Testis (tissue), 3 donors: ENCODE results near the gene NPAS3. TPM values are rescaled to one million over a fixed set of nuclear protein-coding genes. Genes with fewer than 3 reads are reported as not detected.

Experiments used
- DNase-seq: peaks from one replicate; pipeline ENCODE4 v3.0.0-alpha.2; 2019
- H3K27ac ChIP-seq, 2 donors: fragments of 200-600 bp; sonication (generic); one replicate each; pipeline ENCODE4 v1.5.1; 2019
- H3K27me3 ChIP-seq: fragments of 200-600 bp; sonication (generic); one replicate; pipeline ENCODE4 v1.5.1; 2019
- H3K36me3 ChIP-seq: fragments of 200-600 bp; sonication (generic); one replicate; pipeline ENCODE4 v1.5.1; 2017; ENCODE audit warnings: low read depth; ENCODE audit errors: missing control alignments
- H3K4me1 ChIP-seq: fragments of 200-600 bp; sonication (generic); one replicate; pipeline ENCODE4 v1.5.1; 2019
- H3K4me3 ChIP-seq, 2 donors: fragments of 200-600 bp; sonication (generic); one replicate each; pipeline ENCODE4 v1.5.1; 2017 to 2019
- H3K9me3 ChIP-seq: fragments of 200-600 bp; sonication (generic); one replicate; pipeline ENCODE4 v1.5.1; 2017
- CTCF ChIP-seq, 3 experiments: fragments of 450-650 bp in 2 of 3; fragments of 200-600 bp in 1 of 3; sonication (generic) in 1 of 3; IDR thresholded peaks; one replicate each; pipeline ENCODE4 v1.5.1; 2016 to 2019; ENCODE audit warnings: antibody characterized with exemption in 3 of 3, mild to moderate bottlenecking in 2 of 3, moderate library complexity in 1 of 3
- POLR2A ChIP-seq: fragments of 450-650 bp; IDR thresholded peaks from one replicate; pipeline ENCODE4 v1.6.1; 2017; ENCODE audit warnings: antibody characterized with exemption, mild to moderate bottlenecking, moderate library complexity
- WGBS, 2 donors: methylation state at CpG; one replicate each; pipeline ENCODE4 v1.1.5; 2018; 5-methylcytosine and 5-hydroxymethylcytosine counted together
- intact Hi-C: fragments of 100-400 bp; cut with DNase I; formaldehyde crosslinking; loops from one replicate; pipeline ENCODE4 v1.15.1; 2023; ENCODE audit warnings: low total_unique reads
- polyA plus RNA-seq: library from polyadenylated mRNA; stranded (reverse); fragments of 350-450 nt; fragmentation: Illumina TruSeq; extraction: RNeasy Lipid Tissue Mini Kit (QIAGEN cat#74804); gene quantifications from one replicate; pipeline ENCODE4 v1.2.3, GENCODE V29; 2014; ENCODE audit warnings: low read depth, low replicate concordance; ENCODE audit not compliant: insufficient read depth
- total RNA-seq, 2 donors: library from RNA; depleted of rRNA; stranded (reverse); fragments of >200 nt; gene quantifications; one replicate each; pipeline ENCODE4 v1.2.3, GENCODE V29; 2016

The NPAS3 gene
- total and polyA plus RNA-seq, 3 donors from 2014 or later = 1.1 to 3.7 (median 1.8) TPM

GRCh38 chr14:33781236-33781635, 842.6 kb downstream of the NPAS3 start:
- Histone ChIP-seq H3K9me3 (no peaks in the 10 kb centered on the region), H3K4me1 (no peaks in the 10 kb centered on the region), H3K27me3 (no peaks in the 10 kb centered on the region), H3K27ac (no peak overlapping the region), H3K36me3 (no peaks in the 10 kb centered on the region), H3K4me3 (no peak overlapping the region)
- no peak for DNase-seq
- 87 to 94% methylated on average over 2 of the region's 2 CpGs for WGBS, 2 donors
- intact Hi-C loops = no loop called here
- TF ChIP-seq CTCF (IDR thresholded peaks at IDR 0.05) (no peak), POLR2A (no peak)

DNA sequence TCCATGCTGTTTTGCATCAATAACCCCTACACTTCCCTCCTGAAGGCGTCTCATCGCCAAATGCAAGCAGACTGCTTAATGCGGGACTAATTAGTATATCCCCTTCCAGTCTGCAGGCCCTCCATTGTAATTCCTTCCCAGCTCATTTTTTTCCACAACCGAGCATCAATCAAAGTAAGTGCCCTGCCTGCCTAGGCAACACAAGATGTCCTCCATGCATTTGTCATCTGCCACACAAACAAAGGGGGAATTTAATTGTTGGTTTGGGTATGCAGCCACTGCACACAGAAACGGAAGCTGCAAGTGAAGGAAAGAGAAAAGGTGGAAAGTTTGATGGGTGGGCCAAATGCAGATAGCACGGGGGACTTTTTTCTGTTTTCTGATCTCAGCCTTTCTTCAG, 844.2 kb downstream of the NPAS3 start:
- H3K9me3 ChIP-seq = no peaks in the 10 kb centered on the region
- H3K4me1 ChIP-seq = no peaks in the 10 kb centered on the region
- intact Hi-C loops = no loop called here
- WGBS, 2 donors = 66 to 75% methylated on average over 6 of the region's 6 CpGs
- H3K4me3 ChIP-seq = no peak overlapping the region
- H3K27me3 ChIP-seq = no peaks in the 10 kb centered on the region
- TF ChIP-seq POLR2A = no peak
- no peak for TF ChIP-seq CTCF (IDR thresholded peaks at IDR 0.05)
- no peak for DNase-seq
- no peak overlapping the region for H3K27ac ChIP-seq
- no peaks in the 10 kb centered on the region for H3K36me3 ChIP-seq

- TF ChIP-seq CTCF (IDR thresholded peaks at IDR 0.05) (no peak), POLR2A (no peak)
- Histone ChIP-seq H3K27me3 (no peaks in the 10 kb centered on the region), H3K27ac (no peak overlapping the region), H3K36me3 (no peaks in the 10 kb centered on the region), H3K4me3 (no peak overlapping the region), H3K9me3 (no peaks in the 10 kb centered on the region), H3K4me1 (no peaks in the 10 kb centered on the region)
- intact Hi-C loops = no loop called here
- DNase-seq = no peak
- WGBS, 2 donors = 89 to 94% methylated on average over 4 of the region's 4 CpGs
These were observed 847.6 kb downstream of the NPAS3 start for GRCh38 chr14:33786091-33786825.

DNA sequence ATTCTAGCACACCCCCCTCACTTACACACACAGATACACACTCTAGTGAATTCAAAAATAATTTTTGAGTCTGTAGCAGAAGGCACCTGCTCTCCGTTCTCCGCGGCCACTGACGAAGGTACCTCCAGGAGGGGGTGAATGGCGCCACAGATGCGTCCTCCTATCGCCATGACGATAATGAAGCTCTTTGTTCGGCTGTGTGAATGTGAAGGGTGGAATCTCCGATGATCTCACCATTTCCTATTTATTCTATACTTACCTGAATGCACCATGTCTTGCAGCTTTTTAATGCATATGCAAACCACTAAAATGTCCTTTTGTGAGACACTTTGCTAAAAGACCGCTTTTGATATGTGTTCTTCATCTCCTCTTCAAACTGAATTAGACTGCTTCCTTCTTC, 849.5 kb downstream of the NPAS3 start:
- H3K4me3 ChIP-seq = no peak overlapping the region
- peaks cover 10% of the 10 kb centered on the region for H3K4me1 ChIP-seq
- intact Hi-C loops = no loop called here
- no peak for DNase-seq
- H3K27ac ChIP-seq = no peak overlapping the region
- no peaks in the 10 kb centered on the region for H3K36me3 ChIP-seq
- H3K9me3 ChIP-seq = no peaks in the 10 kb centered on the region
- TF ChIP-seq CTCF (IDR thresholded peaks at IDR 0.05) = no peak
- TF ChIP-seq POLR2A = no peak
- 92 to 93% methylated on average over 11 of the region's 11 CpGs for WGBS, 2 donors
- no peaks in the 10 kb centered on the region for H3K27me3 ChIP-seq

DNA sequence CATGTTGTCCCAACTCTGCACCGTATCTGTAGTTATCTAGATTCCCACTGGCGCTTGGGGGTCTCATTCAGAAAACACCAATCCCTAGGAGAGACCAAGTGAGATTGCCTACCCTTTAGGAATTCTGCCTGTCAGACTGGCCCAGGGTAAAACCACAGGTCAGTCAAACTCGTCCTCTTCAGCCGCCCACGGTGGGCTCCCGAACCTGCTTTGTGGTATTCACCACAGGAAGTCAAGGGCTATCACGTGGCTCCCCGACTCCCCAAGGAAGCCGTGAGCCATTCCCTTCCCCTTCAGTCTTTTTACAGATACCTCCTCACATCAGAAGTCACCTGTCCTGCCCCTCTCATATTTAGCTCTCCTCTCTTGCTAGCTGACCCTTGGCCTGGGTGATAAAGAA, 852.3 kb downstream of the NPAS3 start:
- no peaks in the 10 kb centered on the region for H3K36me3 ChIP-seq
- H3K4me3 ChIP-seq = no peak overlapping the region
- intact Hi-C loops = no loop called here
- no peak overlapping the region for H3K27ac ChIP-seq
- peaks cover 11% of the 10 kb centered on the region for H3K4me1 ChIP-seq
- WGBS, 2 donors = 82 to 87% methylated on average over 9 of the region's 9 CpGs
- DNase-seq = no peak
- TF ChIP-seq CTCF (IDR thresholded peaks at IDR 0.05) = no peak
- TF ChIP-seq POLR2A = no peak
- no peaks in the 10 kb centered on the region for H3K27me3 ChIP-seq
- H3K9me3 ChIP-seq = no peaks in the 10 kb centered on the region
